Muscle of arm (tissue), 12 donors: Measurements from ENCODE around the gene NECAB3. TPM values are rescaled to one million over a fixed set of nuclear protein-coding genes. Genes with fewer than 3 reads are reported as not detected.

Experiments
- DNase-seq: peaks from one replicate; pipeline ENCODE4 v3.0.0-alpha.2; 2013
- polyA plus RNA-seq, 12 donors: library from polyadenylated mRNA; unstranded; fragments of 120-200 nt; gene quantifications; one replicate each; pipeline ENCODE4 v1.2.1, GENCODE V29; 2013; ENCODE audit not compliant: insufficient read length in 12 of 12

Gene NECAB3
- polyA plus RNA-seq, 12 donors: 19.0 to 41.9 (median 25.0) TPM; not detected in 1

DNA sequence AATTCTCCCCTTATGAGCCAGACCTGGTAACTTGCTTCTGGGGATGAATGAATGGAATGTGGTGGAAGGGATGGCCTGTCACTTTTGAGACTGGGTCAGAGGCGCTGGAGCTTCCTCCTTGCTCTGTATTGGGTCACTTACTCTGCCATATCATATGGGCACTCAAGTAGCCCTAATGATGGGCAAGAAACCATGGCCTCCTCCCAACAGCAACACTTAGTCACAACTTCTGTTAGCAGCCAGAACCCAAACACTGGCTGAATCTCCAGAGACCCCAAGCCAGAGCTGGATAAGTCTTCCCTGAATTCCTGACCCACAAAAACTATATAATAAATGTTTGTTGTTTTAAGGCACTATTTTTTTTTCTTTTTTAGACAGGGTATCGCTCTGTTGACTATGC, 6.5 kb upstream of the NECAB3 start:
- DNase-seq: no peak

DNA sequence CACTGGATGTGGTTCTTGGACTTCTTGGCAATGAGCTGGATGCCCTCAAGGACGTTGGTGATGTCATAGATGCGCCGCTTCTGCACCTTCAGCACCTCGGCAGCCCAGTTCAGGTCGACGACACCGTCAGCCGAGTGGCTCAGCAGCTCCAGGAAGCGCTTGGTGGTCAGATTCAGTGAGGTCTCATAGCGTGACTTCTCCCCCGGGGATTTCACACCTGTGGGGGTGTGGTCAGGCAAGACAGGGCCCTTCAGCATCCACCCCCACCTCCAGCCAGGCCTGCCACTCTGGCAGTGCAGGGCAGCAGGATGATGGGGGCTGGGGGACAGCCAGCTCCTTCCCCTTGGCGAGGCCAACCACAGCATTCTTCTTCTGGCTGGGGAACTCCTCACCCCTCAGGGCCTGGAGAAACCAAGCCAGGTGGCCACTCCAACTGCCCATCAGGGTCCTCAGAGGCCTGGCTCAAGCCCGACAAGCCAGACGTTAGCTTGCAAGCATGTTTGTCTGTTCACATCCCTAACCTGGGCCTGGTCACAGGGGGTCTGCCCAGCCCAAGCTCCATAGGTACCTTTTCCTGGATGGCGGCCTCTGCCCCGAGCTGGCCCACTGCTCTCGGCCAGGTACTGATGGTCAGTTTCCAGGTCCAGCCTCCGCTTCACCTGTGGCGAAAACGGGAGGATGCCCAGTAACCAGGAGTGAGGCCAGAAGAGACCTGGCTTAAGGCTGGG, 5.7 kb upstream of the NECAB3 start:
- DNase-seq: no peak

- DNase-seq: peak; percentile 72
Observed at GRCh38 chr20:33677991-33678702, 3.9 kb upstream of the NECAB3 start.

DNA sequence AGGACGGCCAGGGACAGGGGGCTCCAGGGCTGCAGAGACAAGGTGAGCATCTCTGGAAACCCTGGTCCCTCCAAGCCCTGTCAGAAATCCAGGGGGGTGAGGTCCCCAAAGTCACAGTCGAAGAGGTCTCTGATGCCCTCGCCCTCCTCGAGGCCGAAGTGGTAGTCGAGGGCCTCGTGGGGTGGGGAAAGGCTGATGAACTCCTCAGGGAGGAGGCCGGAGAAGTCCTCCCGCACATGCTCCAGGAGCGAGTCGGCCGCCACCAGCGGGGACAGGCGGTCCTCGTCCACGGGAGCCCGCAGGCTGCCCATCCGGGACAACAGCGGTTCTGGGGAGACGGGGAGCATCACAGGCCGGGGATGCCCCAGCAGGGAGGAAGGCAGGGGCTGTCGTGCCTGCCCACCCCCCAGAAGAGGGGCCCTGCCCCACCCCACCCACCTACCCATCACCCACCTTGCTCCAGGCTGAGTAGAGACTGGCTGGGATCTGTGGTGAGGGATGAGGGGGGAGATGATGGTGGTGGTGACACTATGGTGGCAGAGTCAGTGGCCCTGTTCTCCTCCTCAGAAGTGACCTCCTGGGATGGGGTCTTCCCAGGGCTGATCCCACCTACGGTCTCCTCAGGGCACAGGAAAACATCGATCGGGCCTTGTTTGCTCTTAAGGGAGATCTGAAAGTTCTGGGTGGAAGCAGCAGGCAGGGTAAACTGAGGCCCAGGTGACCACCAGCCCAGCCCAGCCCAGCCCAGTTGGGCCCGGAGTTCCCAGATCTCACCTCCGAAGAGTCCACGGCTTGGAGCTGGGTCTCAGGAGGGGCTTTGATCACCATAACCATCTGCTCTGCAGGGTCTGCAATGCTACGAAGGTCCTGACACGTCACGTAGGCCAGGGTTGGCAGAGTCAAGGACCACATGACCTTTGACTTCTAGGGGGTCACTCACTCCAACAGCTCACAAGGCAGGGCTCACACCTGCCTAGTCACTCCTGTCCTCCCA, 2.7 kb upstream of the NECAB3 start:
- DNase-seq: no peak

- DNase-seq: no peak
Observed at GRCh38 chr20:33676121-33676520, 1.9 kb upstream of the NECAB3 start.

DNA sequence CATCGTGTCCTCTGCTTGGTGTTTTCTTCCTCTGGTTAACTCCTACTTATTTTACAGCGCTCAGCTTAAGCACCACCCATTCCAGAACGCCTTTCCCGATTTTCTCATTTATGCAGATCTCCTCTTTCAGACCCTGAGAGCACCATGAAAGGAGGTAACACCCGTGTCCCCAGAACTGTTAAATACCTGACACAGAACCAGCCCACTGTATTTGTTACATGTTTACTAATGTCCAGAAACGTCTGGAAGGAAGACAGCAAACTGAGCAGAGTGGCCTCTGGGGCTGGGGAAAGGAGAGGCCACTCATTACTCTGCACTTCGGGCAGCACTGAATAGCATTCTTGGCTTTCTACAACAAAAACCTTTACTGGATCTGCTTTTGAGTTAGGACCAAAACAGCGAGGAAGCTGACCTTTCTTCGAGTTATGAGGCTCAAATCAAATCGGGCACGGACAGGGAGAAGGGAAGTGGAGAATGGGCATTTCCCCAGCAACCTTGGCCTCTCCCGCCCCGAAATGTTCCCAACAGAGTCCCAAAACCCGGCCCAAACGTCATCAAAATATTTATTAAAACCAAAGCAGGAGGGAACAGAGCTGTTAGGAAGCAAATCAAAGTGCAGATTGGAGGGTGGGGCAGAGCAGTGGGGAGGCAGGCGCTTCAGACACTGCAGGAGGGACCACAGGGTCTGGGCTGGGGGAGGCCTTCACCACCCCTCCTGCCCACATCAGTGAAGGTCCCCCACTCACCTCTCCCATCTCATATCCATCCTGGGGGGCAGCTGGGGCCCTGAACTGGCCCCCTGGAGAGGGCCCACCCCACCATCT, 1.1 kb upstream of the NECAB3 start:
- DNase-seq: peak; percentile 42

GRCh38 chr20:33673410-33674293, 576 bp downstream of the NECAB3 start:
- DNase-seq: no peak

GRCh38 chr20:33673114-33673409, 1.2 kb downstream of the NECAB3 start:
- no peak for DNase-seq

DNA sequence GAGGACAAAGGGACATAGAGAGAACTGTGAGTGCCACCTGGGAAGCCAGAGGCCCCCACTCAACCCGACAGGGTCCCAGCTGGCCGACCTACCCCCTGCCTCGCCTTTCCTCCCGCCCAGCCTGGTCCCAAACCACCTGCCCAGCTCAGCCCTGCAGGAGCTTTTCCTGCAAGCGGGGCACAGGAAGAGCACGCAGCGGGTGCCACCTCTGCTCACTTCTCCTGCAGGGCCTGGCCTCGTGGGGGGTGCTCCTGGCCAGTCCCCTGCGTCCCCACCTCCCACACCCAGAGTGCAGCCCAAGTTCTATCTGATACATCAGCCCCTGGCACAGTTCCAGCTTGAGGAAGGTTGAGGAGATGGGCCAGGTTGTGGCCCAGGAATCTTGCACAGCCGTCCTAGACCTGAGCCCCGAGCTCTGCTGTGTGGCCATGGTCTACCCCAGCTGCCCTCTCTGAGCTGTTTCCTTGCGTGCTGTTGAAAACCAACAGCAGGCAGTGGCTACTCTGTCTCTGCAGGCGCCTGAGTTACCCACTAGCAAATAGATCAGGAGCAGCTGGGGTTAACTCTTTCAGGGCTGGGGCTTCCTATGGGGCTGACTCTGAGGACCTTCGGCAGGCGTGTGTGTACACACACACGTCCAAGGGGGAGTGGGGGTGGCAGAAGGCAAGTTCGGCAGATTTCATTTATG, 1.7 kb downstream of the NECAB3 start:
- DNase-seq: no peak

GRCh38 chr20:33671573-33672288, 2.5 kb downstream of the NECAB3 start:
- no peak for DNase-seq

- no peak for DNase-seq
Observed at GRCh38 chr20:33670715-33671499, 3.3 kb downstream of the NECAB3 start.

DNA sequence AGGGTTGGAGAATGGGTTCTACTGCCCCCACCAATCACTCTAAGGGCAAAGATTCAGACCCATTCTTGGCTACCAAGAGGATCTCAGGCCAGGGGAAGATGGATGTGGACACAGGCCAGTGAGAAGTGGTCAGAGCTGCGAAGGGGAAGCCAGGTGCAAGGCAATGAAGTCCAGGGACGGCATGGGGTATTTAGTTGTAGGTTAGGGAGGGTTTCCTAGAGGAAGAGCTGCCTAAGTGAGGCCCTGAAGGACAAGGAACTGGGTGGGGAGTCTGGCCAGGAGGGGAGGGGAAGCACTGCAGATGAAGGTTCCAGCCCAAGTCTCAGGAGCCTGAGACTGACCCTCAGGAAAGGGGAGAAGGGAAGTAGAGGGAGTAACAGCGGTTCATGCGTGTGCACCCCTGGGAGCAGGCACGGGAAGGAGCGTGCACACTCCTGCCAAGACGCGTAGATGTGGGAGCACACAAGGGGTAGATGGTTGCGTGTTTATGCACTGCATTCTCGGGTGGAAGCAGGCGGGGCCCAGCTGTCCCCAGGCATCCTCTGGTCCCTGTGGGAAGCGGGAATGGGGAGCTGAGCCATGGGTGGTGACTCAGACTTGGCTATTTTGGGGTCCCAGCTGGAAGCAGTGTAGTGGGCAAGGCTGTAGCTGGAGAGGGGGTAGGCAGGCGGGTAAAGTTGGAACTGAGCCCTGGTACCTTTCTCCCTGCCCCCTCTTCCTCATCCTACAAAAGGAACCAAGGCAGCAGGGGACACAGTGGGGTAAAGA, 4.2 kb downstream of the NECAB3 start:
- DNase-seq: no peak

DNA sequence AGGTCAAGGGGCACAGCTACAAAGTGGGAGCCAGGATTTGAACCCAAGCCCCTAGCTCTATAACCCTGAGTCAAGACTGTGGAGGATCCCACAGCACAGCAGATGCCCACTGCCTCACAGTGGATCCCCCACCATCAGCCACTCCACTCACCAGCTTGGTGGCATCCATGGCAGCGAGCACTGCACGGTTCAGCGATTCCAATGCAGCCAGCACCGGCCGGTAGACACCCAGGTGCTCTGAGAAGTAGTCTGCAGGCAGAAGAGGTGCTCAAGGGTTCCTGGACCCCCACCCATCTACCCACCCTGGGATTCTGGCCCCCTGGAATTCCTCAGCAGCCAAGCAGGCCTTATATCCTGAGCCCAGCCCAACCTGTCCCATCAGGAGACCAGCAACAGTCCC, 5.0 kb downstream of the NECAB3 start:
- DNase-seq: no peak

GRCh38 chr20:33668466-33669155, 5.6 kb downstream of the NECAB3 start:
- DNase-seq: no peak

GRCh38 chr20:33667676-33668465, 6.4 kb downstream of the NECAB3 start:
- peak; percentile 75 for DNase-seq

GRCh38 chr20:33667245-33667675, 7.0 kb downstream of the NECAB3 start:
- no peak for DNase-seq
